HUES48 (cell line): Measurements from ENCODE around the gene TRAK1.

Experiments used
- H3K27ac ChIP-seq: one replicate; pipeline ENCODE4 v1.7.0; 2013; ENCODE audit warnings: low read depth, low read length, inconsistent platforms
- H3K27me3 ChIP-seq: 2 replicates; pipeline ENCODE4 v1.6.1; 2013; ENCODE audit warnings: mild to moderate bottlenecking, low read length; ENCODE audit not compliant: control insufficient read depth, insufficient read depth
- H3K36me3 ChIP-seq: 2 replicates; pipeline ENCODE4 v1.6.1; 2013; ENCODE audit warnings: low read length; ENCODE audit not compliant: control insufficient read depth, insufficient read depth
- H3K4me1 ChIP-seq: 2 replicates; pipeline ENCODE4 v1.6.1; 2013; ENCODE audit warnings: mild to moderate bottlenecking, low read length; ENCODE audit not compliant: control insufficient read depth, insufficient read depth
- H3K4me3 ChIP-seq: 2 replicates; pipeline ENCODE4 v1.5.1; 2013; ENCODE audit warnings: mild to moderate bottlenecking, low read depth, low read length
- H3K9ac ChIP-seq: 2 replicates; pipeline ENCODE4 v1.6.1; 2013; ENCODE audit warnings: mild to moderate bottlenecking, low read depth, low read length, moderate library complexity
- H3K9me3 ChIP-seq: 2 replicates; pipeline ENCODE4 v1.6.1; 2013; ENCODE audit warnings: low read length; ENCODE audit not compliant: control insufficient read depth, insufficient read depth

Gene TRAK1

GRCh38 chr3:42195879-42196330 lies 104.7 kb downstream of the TRAK1 start:
- Histone ChIP-seq H3K36me3 (peaks cover 80% of the 10 kb centered on the region), H3K4me1 (peaks cover 10% of the 10 kb centered on the region), H3K4me3 (no peak overlapping the region), H3K9ac (no peak overlapping the region), H3K9me3 (no peaks in the 10 kb centered on the region), H3K27ac (no peak overlapping the region), H3K27me3 (no peaks in the 10 kb centered on the region)

GRCh38 chr3:42198709-42199108 lies 107.6 kb downstream of the TRAK1 start:
- Histone ChIP-seq H3K27ac (no peak overlapping the region), H3K4me1 (no peaks in the 10 kb centered on the region), H3K27me3 (no peaks in the 10 kb centered on the region), H3K36me3 (peaks cover 86% of the 10 kb centered on the region), H3K9me3 (no peaks in the 10 kb centered on the region), H3K4me3 (no peak overlapping the region), H3K9ac (no peak overlapping the region)

DNA sequence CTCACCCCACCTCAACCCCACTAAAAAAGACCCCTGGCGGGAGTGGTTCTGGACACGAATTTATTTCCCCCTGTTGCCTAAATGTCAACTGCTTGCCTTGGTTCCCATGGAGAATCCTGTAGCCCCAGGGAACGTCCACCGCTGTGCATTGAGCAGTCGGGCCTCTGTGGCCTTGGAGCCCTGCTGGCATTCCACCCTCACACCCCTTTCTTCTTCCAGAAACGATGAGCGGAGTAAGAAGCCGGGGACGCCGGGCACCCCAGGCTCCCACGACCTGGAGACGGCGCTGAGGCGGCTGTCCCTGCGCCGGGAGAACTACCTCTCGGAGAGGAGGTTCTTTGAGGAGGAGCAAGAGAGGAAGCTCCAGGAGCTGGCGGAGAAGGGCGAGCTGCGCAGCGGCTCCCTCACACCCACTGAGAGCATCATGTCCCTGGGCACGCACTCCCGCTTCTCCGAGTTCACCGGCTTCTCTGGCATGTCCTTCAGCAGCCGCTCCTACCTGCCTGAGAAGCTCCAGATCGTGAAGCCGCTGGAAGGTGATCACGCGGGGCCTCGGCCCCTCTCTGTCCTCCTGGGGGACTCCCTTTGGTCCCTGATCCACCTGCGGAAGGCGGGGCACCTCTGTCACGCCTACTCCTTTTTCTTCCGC lies 111.2 kb downstream of the TRAK1 start:
- H3K4me1 ChIP-seq: no peaks in the 10 kb centered on the region
- H3K27me3 ChIP-seq: no peaks in the 10 kb centered on the region
- H3K36me3 ChIP-seq: peaks cover 77% of the 10 kb centered on the region
- H3K9ac ChIP-seq: no peak overlapping the region
- H3K27ac ChIP-seq: no peak overlapping the region
- H3K4me3 ChIP-seq: no peak overlapping the region
- no peaks in the 10 kb centered on the region for H3K9me3 ChIP-seq

- H3K27ac ChIP-seq: no peak overlapping the region
- no peaks in the 10 kb centered on the region for H3K9me3 ChIP-seq
- H3K36me3 ChIP-seq: peaks cover 57% of the 10 kb centered on the region
- no peak overlapping the region for H3K9ac ChIP-seq
- H3K4me1 ChIP-seq: no peaks in the 10 kb centered on the region
- H3K4me3 ChIP-seq: no peak overlapping the region
- no peaks in the 10 kb centered on the region for H3K27me3 ChIP-seq
Observed at GRCh38 chr3:42204867-42205599, 113.9 kb downstream of the TRAK1 start.

DNA sequence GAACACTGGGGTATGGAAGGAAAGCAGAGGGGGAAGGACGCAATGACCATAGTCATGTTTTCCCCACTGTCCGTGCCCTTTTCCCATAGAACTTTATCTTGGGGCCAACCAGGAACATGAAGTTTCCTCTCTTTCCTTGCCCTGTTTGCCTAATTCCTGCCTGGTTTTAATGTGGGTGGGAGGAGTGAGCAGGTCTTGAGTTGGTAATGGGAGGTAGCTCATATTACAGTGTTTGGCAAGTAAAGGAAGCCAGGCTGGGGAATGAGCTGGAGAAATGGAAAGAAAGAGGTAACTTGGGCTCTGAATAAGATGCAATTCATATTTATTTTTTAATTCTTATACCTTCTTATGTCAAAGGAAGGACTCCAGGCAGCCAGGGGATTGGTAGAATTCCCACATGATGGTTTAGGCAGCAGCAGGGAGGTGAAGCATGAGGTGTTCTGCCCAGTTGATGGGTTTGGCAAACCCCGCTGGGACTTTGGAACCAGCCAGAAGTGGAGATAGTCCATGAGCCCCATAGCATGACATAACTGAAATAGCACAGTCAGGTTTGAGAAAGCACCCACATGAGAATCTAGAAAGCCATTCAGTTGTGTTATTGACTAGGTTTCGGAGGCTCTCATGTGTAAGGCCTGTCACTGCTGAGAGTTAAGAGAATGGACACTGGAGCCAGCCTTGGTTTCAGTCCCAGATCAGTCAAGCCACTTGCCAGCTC lies 114.8 kb downstream of the TRAK1 start:
- H3K36me3 ChIP-seq: peaks cover 55% of the 10 kb centered on the region
- H3K4me1 ChIP-seq: no peaks in the 10 kb centered on the region
- H3K9me3 ChIP-seq: no peaks in the 10 kb centered on the region
- H3K27ac ChIP-seq: no peak overlapping the region
- no peaks in the 10 kb centered on the region for H3K27me3 ChIP-seq
- H3K4me3 ChIP-seq: no peak overlapping the region
- H3K9ac ChIP-seq: no peak overlapping the region

- no peak overlapping the region for H3K27ac ChIP-seq
- 0 out of 2 replicates have a peak, but pooled peaks cover 4% of the 10 kb centered on the region for H3K4me1 ChIP-seq
- peaks cover 36% of the 10 kb centered on the region for H3K36me3 ChIP-seq
- no peak overlapping the region for H3K9ac ChIP-seq
- no peaks in the 10 kb centered on the region for H3K9me3 ChIP-seq
- H3K27me3 ChIP-seq: no peaks in the 10 kb centered on the region
- H3K4me3 ChIP-seq: no peak overlapping the region
Observed at GRCh38 chr3:42209917-42210316, 118.8 kb downstream of the TRAK1 start.

- peaks cover 34% of the 10 kb centered on the region for H3K36me3 ChIP-seq
- no peak overlapping the region for H3K4me3 ChIP-seq
- no peak overlapping the region for H3K27ac ChIP-seq
- H3K9ac ChIP-seq: no peak overlapping the region
- 0 out of 2 replicates have a peak, but pooled peaks cover 4% of the 10 kb centered on the region for H3K4me1 ChIP-seq
- H3K27me3 ChIP-seq: no peaks in the 10 kb centered on the region
- no peaks in the 10 kb centered on the region for H3K9me3 ChIP-seq
Observed at GRCh38 chr3:42210726-42211125, 119.6 kb downstream of the TRAK1 start.

DNA sequence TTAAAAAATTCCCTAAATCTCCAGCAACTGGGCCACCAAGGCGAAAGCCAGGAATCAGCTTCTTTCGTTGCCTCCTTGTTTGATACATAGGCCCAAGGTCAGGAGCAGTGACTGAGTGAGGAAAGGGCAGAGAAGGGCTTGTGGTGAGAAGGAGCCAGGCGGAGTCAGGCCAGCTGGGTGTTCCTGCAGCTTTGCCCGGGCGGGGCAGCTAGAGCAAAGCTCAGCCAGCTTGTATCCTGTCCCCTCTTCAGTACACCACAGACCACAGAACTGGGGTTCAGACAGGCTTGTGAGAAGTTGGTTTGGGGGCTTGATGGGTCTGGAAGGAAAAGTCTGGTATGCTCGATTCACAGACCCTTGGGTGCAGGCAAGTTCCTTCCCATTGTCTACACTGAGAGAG lies 122.3 kb downstream of the TRAK1 start:
- no peaks in the 10 kb centered on the region for H3K27me3 ChIP-seq
- no peak overlapping the region for H3K9ac ChIP-seq
- H3K4me1 ChIP-seq: 0 out of 2 replicates have a peak, but pooled peaks cover 4% of the 10 kb centered on the region
- no peaks in the 10 kb centered on the region for H3K9me3 ChIP-seq
- H3K27ac ChIP-seq: no peak overlapping the region
- no peak overlapping the region for H3K4me3 ChIP-seq
- H3K36me3 ChIP-seq: peaks cover 31% of the 10 kb centered on the region

GRCh38 chr3:42214064-42214463 lies 122.9 kb downstream of the TRAK1 start:
- H3K36me3 ChIP-seq: peaks cover 36% of the 10 kb centered on the region
- H3K27me3 ChIP-seq: no peaks in the 10 kb centered on the region
- no peak overlapping the region for H3K27ac ChIP-seq
- H3K4me1 ChIP-seq: 0 out of 2 replicates have a peak, but pooled peaks cover 4% of the 10 kb centered on the region
- no peak overlapping the region for H3K4me3 ChIP-seq
- no peak overlapping the region for H3K9ac ChIP-seq
- no peaks in the 10 kb centered on the region for H3K9me3 ChIP-seq

DNA sequence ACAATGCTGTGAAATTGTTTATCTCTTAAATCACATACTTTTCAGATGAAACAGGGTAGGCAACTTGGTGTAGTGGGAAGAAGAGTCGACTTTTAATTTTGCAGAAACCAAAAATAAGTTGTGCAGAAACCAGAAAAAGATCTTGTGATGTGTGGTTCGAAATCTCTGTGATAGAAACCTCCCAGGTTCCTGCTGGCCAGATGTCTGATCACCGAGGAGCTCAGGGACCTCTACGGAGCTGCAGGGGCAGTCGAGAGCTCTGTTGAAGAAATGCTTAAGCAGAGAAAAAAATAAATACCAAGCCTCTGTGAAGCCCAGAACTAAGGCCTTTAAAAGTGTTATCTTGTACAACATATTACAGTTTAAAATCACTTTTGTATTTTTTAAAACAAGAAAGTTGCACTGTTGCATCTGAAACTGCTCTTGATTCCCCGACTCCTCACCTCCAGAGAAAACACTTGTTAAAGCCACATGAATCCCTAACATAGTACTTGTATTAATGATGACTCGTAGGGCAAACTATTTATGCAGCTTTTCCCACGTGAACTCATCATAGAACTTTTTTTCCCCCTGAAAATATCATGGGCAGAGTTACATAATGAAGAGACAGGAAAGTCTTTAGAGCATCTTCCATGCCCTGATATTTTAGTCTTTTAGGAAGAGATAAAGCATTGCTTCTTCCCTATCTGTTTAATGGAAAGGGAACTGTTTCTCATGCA lies 123.6 kb downstream of the TRAK1 start:
- Histone ChIP-seq H3K36me3 (peaks cover 32% of the 10 kb centered on the region), H3K27me3 (no peaks in the 10 kb centered on the region), H3K27ac (no peak overlapping the region), H3K4me1 (0 out of 2 replicates have a peak, but pooled peaks cover 4% of the 10 kb centered on the region), H3K4me3 (no peak overlapping the region), H3K9ac (no peak overlapping the region), H3K9me3 (no peaks in the 10 kb centered on the region)
